LNCAP (cell line): ENCODE measurements around the gene DLGAP4.

Experiments used
- TF ChIP-seq, protein P1 (sequence below): fragments of 450-650 bp; IDR thresholded peaks from 2 replicates; pipeline ENCODE4 v1.5.1; 2017; ENCODE audit warnings: mild to moderate bottlenecking

The DLGAP4 gene

DNA sequence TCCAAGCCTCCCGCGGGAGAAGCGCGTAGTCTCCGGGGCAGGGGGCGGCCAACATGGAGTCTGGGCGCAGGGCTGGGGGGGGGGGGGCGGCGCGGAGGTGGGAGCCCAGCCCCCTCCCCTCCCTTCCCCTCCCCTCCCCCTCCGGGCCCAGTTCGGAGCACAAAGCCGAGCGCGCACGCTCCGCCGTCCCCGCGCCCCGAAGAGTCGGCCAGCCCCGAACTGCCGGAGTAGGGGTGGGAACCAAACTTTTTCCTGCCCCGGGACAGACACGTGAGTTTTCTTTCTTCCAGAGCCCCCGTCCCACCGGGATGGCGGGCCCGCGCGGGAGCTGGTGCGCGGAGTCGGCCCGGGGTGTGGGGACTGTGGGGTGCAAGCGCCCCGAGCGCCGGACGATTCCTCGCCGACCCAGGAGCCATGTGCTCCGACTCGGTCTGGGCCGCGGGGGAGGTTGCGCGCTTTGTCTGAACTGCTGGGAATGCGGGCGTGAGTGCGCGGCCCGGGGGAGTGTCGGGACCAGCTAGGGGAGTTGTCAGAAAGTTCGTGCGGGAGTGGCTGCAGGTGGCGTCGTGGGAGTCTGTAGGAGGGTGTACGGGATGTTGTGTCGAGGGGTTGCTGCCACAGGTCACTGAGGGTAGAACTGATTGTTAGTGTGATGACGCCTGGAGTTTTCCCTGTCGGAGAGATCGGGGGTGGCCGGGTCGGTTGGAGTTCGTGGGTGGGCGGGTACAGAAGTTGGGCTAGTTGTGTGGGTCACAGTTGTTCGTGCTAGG, 268.4 kb downstream of the DLGAP4 start:
- TF ChIP-seq, protein P1, sequence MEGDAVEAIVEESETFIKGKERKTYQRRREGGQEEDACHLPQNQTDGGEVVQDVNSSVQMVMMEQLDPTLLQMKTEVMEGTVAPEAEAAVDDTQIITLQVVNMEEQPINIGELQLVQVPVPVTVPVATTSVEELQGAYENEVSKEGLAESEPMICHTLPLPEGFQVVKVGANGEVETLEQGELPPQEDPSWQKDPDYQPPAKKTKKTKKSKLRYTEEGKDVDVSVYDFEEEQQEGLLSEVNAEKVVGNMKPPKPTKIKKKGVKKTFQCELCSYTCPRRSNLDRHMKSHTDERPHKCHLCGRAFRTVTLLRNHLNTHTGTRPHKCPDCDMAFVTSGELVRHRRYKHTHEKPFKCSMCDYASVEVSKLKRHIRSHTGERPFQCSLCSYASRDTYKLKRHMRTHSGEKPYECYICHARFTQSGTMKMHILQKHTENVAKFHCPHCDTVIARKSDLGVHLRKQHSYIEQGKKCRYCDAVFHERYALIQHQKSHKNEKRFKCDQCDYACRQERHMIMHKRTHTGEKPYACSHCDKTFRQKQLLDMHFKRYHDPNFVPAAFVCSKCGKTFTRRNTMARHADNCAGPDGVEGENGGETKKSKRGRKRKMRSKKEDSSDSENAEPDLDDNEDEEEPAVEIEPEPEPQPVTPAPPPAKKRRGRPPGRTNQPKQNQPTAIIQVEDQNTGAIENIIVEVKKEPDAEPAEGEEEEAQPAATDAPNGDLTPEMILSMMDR = no peak

GRCh38 chr20:36576081-36576445, 269.9 kb downstream of the DLGAP4 start:
- TF ChIP-seq, protein P1 = no peak
